K562 (cell line): Measurements from ENCODE around the gene NAPEPLD. TPM values are rescaled to one million over a fixed set of nuclear protein-coding genes. Genes with fewer than 3 reads are reported as not detected.

Source experiments
- EWSR1 ChIP-seq: fragments of 450-650 bp; IDR thresholded peaks from 2 replicates; pipeline ENCODE4 v1.6.1; 2018; ENCODE audit warnings: borderline replicate concordance, mild to moderate bottlenecking, low read depth, moderate library complexity; ENCODE audit not compliant: partially characterized antibody
- MCM3 ChIP-seq: fragments of 450-650 bp; IDR thresholded peaks from 2 replicates; pipeline ENCODE4 v1.6.1; 2016
- PTBP1 ChIP-seq: fragments of 200-400 bp; formaldehyde crosslinking; IDR thresholded peaks from 2 replicates; pipeline ENCODE4 v1.6.1; 2017; ENCODE audit warnings: low read depth, low read length
- TARDBP ChIP-seq: fragments of 450-650 bp; IDR thresholded peaks from 2 replicates; pipeline ENCODE4 v1.6.1; 2016
- XRCC5 ChIP-seq: fragments of 200-400 bp; formaldehyde crosslinking; IDR thresholded peaks from 2 replicates; pipeline ENCODE4 v1.6.1; 2017; ENCODE audit warnings: low read depth, mild to moderate bottlenecking, low read length
- ZNF133 ChIP-seq: fragments of 250-450 bp; sonication (Bioruptor Pico); IDR thresholded peaks from 2 replicates; pipeline ENCODE4 v1.4.0; 2020; ENCODE audit warnings: mild to moderate bottlenecking
- ZNF324 ChIP-seq: fragments of 250-450 bp; sonication (Bioruptor Pico); IDR thresholded peaks from 2 replicates; pipeline ENCODE4 v1.4.0; 2020; ENCODE audit warnings: mild to moderate bottlenecking
- ZNF79 ChIP-seq: fragments of 250-450 bp; sonication (Bioruptor Pico); IDR thresholded peaks from 2 replicates; pipeline ENCODE4 v1.4.0; 2020; ENCODE audit warnings: low read depth, mild to moderate bottlenecking, moderate library complexity
- polyA plus RNA-seq, 8 experiments: library from polyadenylated mRNA; depleted of rRNA in 4 of 8; stranded (reverse) in 5 of 8; unstranded in 3 of 8; fragments of >200 nt; fragmentation: Nextera tagmentation in 2 of 8; fragmentation: Illumina TruSeq in 1 of 8; extraction: Ambion mirVana in 2 of 8; extraction: Trizol in 1 of 8; gene quantifications; 2 replicates each; pipeline versions ENCODE4 v1.2.1 to v1.2.3, GENCODE V29; 2011 to 2014; ENCODE audit warnings: inconsistent platforms in 1 of 8, missing spikeins in 1 of 8
- total RNA-seq, 7 experiments: library from RNA; depleted of rRNA in 6 of 7; stranded (reverse); fragments of >200 nt in 6 of 7; fragmentation: Illumina TruSeq in 2 of 7; extraction: Trizol in 2 of 7; gene quantifications; 2 replicates each; pipeline versions ENCODE4 v1.2.1 to v1.2.3, GENCODE V29; 2011 to 2021; ENCODE audit warnings: low replicate concordance in 1 of 7
- TF ChIP-seq, protein P1 (sequence below): sonication (generic); formaldehyde crosslinking; IDR thresholded peaks from 2 replicates; pipeline ENCODE4 v1.8.0; 2022; ENCODE audit warnings: mild to moderate bottlenecking, missing genetic modification reagents
- TF ChIP-seq, protein P2 (sequence below): fragments of 450-650 bp; IDR thresholded peaks from 2 replicates; pipeline ENCODE4 v1.6.1; 2017; ENCODE audit warnings: antibody characterized with exemption
- TF ChIP-seq, protein P3 (sequence below): sonication (generic); formaldehyde crosslinking; IDR thresholded peaks from 2 replicates; pipeline ENCODE4 v1.8.1; 2023; ENCODE audit warnings: mild to moderate bottlenecking, missing genetic modification reagents
- TF ChIP-seq, protein P4 (sequence below): fragments of 450-650 bp; IDR thresholded peaks from 2 replicates; pipeline ENCODE4 v1.6.1; 2018; ENCODE audit not compliant: partially characterized antibody

Gene NAPEPLD
- total and polyA plus RNA-seq, 9 of the 15 experiments (the other 6 are each of a cell fraction or from before 2014, with no cell fraction given) = 3.2 to 11.0 (median 7.5) TPM

DNA sequence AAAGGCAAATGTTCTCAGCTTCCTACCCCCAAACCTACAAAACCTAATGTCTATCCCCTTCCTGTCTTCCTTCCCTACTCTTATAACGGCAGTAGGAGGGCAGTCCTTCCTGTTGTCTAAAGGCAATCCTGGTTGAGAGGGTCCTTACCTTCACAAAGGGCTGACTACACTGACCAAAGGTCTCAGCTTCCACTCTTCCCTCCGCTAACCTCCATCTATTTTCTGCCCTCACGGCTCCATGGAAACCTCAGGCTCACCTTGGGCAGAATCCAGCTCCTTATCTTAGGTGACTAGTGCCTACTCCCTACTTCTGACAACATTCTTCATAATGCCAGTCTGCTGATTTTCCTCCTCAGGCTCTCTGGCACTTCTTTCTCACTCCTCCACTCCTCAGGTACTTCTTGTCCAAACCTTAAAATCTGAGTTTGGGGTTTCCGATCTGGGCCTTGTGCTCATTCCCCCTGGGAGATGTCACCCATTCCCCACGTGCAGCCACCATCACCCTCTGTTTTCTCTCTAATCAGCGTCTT is 74.8 kb downstream of the NAPEPLD start (continued):
- TF ChIP-seq EWSR1 = no peak
- TF ChIP-seq ZNF324 (CRISPR knock-in tag) = no peak
- TF ChIP-seq, protein P1, sequence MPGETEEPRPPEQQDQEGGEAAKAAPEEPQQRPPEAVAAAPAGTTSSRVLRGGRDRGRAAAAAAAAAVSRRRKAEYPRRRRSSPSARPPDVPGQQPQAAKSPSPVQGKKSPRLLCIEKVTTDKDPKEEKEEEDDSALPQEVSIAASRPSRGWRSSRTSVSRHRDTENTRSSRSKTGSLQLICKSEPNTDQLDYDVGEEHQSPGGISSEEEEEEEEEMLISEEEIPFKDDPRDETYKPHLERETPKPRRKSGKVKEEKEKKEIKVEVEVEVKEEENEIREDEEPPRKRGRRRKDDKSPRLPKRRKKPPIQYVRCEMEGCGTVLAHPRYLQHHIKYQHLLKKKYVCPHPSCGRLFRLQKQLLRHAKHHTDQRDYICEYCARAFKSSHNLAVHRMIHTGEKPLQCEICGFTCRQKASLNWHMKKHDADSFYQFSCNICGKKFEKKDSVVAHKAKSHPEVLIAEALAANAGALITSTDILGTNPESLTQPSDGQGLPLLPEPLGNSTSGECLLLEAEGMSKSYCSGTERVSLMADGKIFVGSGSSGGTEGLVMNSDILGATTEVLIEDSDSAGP (CRISPR knock-in tag) = no peak
- no peak for TF ChIP-seq ZNF133 (CRISPR knock-in tag)
- TF ChIP-seq, protein P2, sequence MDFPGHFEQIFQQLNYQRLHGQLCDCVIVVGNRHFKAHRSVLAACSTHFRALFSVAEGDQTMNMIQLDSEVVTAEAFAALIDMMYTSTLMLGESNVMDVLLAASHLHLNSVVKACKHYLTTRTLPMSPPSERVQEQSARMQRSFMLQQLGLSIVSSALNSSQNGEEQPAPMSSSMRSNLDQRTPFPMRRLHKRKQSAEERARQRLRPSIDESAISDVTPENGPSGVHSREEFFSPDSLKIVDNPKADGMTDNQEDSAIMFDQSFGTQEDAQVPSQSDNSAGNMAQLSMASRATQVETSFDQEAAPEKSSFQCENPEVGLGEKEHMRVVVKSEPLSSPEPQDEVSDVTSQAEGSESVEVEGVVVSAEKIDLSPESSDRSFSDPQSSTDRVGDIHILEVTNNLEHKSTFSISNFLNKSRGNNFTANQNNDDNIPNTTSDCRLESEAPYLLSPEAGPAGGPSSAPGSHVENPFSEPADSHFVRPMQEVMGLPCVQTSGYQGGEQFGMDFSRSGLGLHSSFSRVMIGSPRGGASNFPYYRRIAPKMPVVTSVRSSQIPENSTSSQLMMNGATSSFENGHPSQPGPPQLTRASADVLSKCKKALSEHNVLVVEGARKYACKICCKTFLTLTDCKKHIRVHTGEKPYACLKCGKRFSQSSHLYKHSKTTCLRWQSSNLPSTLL = no peak
- TF ChIP-seq, protein P3, sequence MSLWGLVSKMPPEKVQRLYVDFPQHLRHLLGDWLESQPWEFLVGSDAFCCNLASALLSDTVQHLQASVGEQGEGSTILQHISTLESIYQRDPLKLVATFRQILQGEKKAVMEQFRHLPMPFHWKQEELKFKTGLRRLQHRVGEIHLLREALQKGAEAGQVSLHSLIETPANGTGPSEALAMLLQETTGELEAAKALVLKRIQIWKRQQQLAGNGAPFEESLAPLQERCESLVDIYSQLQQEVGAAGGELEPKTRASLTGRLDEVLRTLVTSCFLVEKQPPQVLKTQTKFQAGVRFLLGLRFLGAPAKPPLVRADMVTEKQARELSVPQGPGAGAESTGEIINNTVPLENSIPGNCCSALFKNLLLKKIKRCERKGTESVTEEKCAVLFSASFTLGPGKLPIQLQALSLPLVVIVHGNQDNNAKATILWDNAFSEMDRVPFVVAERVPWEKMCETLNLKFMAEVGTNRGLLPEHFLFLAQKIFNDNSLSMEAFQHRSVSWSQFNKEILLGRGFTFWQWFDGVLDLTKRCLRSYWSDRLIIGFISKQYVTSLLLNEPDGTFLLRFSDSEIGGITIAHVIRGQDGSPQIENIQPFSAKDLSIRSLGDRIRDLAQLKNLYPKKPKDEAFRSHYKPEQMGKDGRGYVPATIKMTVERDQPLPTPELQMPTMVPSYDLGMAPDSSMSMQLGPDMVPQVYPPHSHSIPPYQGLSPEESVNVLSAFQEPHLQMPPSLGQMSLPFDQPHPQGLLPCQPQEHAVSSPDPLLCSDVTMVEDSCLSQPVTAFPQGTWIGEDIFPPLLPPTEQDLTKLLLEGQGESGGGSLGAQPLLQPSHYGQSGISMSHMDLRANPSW = no peak
- TF ChIP-seq ZNF79 (CRISPR knock-in tag) = no peak
- TF ChIP-seq TARDBP = no peak
- TF ChIP-seq, protein P4, sequence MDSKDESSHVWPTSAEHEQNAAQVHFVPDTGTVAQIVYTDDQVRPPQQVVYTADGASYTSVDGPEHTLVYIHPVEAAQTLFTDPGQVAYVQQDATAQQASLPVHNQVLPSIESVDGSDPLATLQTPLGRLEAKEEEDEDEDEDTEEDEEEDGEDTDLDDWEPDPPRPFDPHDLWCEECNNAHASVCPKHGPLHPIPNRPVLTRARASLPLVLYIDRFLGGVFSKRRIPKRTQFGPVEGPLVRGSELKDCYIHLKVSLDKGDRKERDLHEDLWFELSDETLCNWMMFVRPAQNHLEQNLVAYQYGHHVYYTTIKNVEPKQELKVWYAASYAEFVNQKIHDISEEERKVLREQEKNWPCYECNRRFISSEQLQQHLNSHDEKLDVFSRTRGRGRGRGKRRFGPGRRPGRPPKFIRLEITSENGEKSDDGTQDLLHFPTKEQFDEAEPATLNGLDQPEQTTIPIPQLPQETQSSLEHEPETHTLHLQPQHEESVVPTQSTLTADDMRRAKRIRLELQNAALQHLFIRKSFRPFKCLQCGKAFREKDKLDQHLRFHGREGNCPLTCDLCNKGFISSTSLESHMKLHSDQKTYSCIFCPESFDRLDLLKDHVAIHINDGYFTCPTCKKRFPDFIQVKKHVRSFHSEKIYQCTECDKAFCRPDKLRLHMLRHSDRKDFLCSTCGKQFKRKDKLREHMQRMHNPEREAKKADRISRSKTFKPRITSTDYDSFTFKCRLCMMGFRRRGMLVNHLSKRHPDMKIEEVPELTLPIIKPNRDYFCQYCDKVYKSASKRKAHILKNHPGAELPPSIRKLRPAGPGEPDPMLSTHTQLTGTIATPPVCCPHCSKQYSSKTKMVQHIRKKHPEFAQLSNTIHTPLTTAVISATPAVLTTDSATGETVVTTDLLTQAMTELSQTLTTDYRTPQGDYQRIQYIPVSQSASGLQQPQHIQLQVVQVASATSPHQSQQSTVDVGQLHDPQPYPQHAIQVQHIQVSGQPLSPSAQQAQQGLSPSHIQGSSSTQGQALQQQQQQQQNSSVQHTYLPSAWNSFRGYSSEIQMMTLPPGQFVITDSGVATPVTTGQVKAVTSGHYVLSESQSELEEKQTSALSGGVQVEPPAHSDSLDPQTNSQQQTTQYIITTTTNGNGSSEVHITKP = no peak
- TF ChIP-seq XRCC5 = no peak
- no peak for TF ChIP-seq PTBP1
- TF ChIP-seq MCM3 = no peak
